ENCODE data around the gene PDIA3.

- TF ChIP-seq CTCF (conservative IDR thresholded peaks at IDR 0.05) (no peak), EZH2 (IDR thresholded peaks at IDR 0.05; ENCODE audit: low read depth) (no peak)
Observed at GRCh38 chr15:43808435-43808950, 62.3 kb downstream of the PDIA3 start.

Measured in PC-9 (cell line).